Fibroblast of villous mesenchyme (primary cell): ENCODE results near the gene TM4SF1. TPM values are rescaled to one million over a fixed set of nuclear protein-coding genes. Genes with fewer than 3 reads are reported as not detected.

ENCODE experiments used
- DNase-seq: peaks from one replicate; pipeline ENCODE4 v3.0.0-alpha.2; 2010; ENCODE audit warnings: low read depth
- H3K4me3 ChIP-seq: 2 replicates; pipeline ENCODE4 v1.5.1; 2011; ENCODE audit warnings: low read depth, mild to moderate bottlenecking, low read length
- total RNA-seq: library from RNA; depleted of rRNA; stranded (reverse); fragments of >200 nt; gene quantifications from 2 replicates; pipeline ENCODE4 v1.2.3, GENCODE V29; 2012
- TF ChIP-seq, protein P1 (sequence below): IDR thresholded peaks from 2 replicates; pipeline ENCODE4 v1.5.1; 2012; ENCODE audit warnings: low read depth, mild to moderate bottlenecking, low read length; ENCODE audit not compliant: insufficient read depth

The TM4SF1 gene
- total RNA-seq, 1 donor: 80.3 TPM

DNA sequence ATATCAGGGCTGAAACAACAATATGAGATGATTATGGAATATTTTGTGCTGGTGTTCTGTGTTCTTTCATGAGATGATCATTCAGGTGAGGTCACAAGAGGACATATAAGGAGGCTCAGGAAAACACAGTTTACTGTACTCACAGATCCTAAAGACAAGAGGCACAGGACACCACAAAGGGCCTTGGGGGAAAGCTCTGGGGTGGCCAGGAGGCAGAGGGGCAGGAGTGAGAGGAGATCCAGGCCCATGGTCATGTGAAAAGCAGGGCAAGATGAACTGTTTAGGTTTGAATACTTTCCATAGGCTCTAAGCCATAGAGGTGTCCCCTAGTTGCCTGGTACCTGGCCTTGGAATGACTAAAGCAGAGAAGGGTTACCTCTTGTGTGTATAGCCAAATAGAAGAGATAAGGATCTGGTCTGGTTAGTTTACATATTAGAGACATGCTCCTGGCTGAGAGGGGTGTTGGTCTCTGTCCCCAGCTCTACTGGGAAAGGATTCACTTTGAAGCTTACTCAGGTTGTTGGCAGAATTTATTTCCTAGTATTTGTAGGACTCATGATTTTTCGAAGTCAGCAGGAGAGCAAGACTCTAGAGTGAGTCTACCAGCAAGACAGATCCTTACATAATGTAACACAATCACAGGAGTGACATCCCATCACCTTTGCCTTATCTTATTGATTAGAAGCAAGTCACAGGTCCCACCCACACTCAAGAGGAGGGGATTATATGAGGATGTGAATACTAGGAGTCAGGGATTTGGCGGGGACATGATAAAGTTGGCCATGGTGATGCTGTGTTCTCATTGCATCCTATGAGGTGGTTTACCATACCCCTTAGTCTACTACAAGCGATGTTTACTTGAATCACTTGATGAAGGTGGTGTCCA, 11.3 kb upstream of the TM4SF1 start:
- no peak overlapping the region for H3K4me3 ChIP-seq
- TF ChIP-seq, protein P1, sequence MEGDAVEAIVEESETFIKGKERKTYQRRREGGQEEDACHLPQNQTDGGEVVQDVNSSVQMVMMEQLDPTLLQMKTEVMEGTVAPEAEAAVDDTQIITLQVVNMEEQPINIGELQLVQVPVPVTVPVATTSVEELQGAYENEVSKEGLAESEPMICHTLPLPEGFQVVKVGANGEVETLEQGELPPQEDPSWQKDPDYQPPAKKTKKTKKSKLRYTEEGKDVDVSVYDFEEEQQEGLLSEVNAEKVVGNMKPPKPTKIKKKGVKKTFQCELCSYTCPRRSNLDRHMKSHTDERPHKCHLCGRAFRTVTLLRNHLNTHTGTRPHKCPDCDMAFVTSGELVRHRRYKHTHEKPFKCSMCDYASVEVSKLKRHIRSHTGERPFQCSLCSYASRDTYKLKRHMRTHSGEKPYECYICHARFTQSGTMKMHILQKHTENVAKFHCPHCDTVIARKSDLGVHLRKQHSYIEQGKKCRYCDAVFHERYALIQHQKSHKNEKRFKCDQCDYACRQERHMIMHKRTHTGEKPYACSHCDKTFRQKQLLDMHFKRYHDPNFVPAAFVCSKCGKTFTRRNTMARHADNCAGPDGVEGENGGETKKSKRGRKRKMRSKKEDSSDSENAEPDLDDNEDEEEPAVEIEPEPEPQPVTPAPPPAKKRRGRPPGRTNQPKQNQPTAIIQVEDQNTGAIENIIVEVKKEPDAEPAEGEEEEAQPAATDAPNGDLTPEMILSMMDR: no peak
- DNase-seq: no peak

DNA sequence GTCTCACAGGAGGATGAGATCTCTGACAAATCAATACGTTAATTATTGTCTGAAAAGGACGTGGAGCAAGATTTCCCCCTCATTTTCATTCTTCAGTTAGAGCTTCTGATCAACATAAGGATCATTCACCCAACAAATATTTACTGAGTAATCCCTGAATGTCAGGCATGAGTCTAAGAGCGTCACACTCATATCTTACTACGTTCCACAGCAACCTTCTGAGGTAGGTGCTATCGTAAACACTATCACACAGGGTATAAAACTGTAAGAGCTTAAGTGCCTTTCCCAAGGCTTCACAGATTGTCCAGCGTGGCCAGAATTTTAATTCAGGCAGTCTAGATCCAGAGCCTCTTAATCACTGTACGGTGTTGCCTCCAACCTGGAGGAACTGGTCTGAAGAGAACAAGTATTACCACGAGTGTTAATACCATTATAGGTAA, 10.6 kb upstream of the TM4SF1 start:
- TF ChIP-seq, protein P1: no peak
- DNase-seq: peak; percentile 93
- H3K4me3 ChIP-seq: no peak overlapping the region

DNA sequence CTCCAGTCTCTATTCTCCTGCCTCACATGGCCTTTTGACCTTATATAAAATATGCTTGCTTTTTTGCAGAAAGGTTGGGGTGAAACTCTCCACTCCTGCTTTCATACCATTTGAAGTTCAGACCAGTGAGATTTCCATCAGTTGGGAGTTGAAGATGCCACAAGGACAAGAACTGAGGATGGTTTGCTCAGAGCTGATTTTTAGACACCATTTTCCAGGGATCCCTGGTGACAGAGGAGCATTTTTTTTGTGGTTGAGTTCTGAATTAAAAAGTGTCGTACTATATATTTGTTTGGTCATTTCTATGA, 8.8 kb upstream of the TM4SF1 start:
- no peak overlapping the region for H3K4me3 ChIP-seq
- no peak for DNase-seq
- TF ChIP-seq, protein P1: no peak

DNA sequence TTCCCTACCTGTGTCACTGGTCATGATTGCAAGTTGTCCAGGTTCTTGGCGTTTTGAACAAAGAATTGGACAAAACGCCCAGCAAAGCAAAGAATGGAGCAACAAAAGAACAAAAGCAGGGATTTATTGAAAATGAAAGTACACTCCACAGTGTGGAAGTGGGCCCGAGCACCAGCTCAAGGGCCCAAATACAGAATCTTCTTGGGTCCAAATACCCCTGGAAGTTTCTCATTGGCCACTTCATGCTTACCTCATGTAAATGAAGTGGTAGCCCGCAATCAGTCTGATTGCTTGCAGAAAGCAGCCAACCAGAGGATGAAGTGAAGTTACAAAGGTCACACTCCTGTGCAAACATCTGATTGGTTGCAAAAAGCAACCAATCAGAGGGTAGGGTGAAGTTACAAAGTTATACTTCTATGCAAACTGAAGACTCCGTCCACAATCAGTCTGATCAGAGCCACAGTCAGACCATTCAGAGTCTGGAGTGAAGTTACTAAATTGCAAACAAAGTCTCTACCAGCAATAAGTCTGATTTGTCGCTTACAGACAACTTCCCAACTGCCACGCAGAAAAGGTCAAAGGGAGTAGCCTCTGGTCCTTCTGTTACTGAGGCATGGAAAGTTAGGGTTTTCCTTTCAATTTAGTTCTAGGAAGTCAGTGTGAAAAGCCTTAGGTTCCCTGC, 8.3 kb upstream of the TM4SF1 start:
- no peak for DNase-seq
- TF ChIP-seq, protein P1: no peak
- no peak overlapping the region for H3K4me3 ChIP-seq

DNA sequence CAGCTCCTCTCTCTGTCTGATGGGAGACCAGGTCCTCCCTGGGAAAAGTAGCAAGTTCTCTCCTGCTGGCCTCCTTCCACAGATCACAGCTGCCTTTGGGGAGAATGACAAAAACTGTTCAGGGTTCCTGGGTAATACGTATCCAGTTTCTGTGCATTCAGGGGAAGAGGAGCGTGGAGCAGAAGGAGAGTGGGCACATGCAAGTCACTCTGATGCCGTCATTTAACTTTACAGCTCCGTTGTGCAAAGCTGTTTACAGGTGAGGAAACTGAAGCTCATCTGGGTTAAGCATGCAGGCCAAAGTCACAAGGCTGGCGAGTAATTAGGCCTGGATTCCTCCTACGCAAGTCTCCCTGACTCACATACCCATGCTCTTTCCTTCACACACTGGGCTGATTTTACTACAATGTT, 7.5 kb upstream of the TM4SF1 start:
- H3K4me3 ChIP-seq: no peak overlapping the region
- peak; percentile 94 for DNase-seq
- TF ChIP-seq, protein P1: no peak

DNA sequence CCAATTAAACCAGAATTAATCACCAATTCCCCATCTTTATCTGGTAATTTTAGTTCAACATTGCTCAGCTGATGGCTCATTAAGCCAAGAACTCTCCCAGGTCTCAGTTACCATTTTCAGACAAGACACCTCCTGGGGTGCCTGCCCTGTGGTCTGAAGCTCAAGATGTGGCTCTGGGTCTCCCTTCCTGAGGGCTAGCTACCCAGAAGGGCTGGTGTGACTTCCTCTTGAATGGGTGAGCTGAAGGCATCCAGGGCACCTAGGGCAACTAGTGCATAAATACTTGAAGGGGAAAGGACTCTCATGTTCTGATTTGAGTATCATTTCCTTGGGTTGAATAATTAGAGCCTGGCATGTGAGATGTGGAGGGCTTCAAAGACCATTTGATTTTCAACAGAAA, 6.7 kb upstream of the TM4SF1 start:
- no peak overlapping the region for H3K4me3 ChIP-seq
- no peak for DNase-seq
- TF ChIP-seq, protein P1: no peak

DNA sequence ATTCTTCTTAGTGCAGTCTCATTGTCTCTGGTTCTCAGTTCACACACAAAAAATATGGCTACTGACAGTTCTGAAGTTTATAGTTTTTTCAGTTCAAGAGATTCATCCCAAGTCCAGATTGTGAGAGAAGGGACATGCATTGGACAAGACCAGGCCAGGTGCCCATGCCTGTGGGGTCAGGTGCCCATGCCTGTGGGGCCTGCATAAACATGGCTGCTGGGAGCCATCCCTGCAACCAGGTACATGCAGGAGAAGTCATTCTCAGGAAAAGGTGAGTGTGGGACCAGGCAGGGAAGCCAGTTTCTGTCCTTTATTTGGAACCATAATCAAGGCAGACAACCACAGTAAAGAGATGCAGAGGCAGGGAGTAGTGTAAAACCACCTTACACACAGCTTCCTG, 6.3 kb upstream of the TM4SF1 start:
- TF ChIP-seq, protein P1: no peak
- no peak overlapping the region for H3K4me3 ChIP-seq
- DNase-seq: no peak
